ENCODE measurements around the gene SLC13A4. TPM values are rescaled to one million over a fixed set of nuclear protein-coding genes. Genes with fewer than 3 reads are reported as not detected.

The SLC13A4 gene
- total and polyA plus RNA-seq, 2 of the 13 experiments (the other 11 are each of a cell fraction or from before 2014, with no cell fraction given) = 0.04 TPM; not detected in 1

GRCh38 chr7:135768467-135768866, 40.5 kb upstream of the SLC13A4 start:
- Histone ChIP-seq H3K4me1 (ENCODE audit: insufficient read depth, low read length) (0 out of 2 replicates have a peak, but pooled peaks cover 2% of the 10 kb centered on the region), H3K9me3 (ENCODE audit: low read length) (no peaks in the 10 kb centered on the region), H3K27ac (ENCODE audit: extremely low read length, insufficient read depth, low read length) (no peak overlapping the region), H3K9ac (ENCODE audit: insufficient read depth, low read depth, low read length) (no peak overlapping the region), H3K27me3 (ENCODE audit: control insufficient read depth in 1 of 2, insufficient read depth in 2 of 2, low read length in 2 of 2) (peaks cover 4 to 33% of the 10 kb centered on the region in 2 experiments; a peak in 4 of 5 replicates), H3K4me3 (replicated peaks in 1 of 3; ENCODE audit: insufficient read depth in 1 of 3, low read depth in 2 of 3, low read length in 3 of 3) (no peak overlapping the region), H2AFZ (ENCODE audit: low read length) (no peak overlapping the region), H3K36me3 (replicated peaks in 1 of 2; ENCODE audit: control insufficient read depth in 1 of 2, insufficient read depth in 2 of 2, low read length in 2 of 2) (no peaks in the 10 kb centered on the region), H4K20me1 (ENCODE audit: insufficient read depth, low read length) (no peaks in the 10 kb centered on the region), H3K79me2 (ENCODE audit: insufficient read depth, low read length) (no peaks in the 10 kb centered on the region), H3K4me2 (ENCODE audit: low read depth, low read length) (no peak overlapping the region)
- ATAC-seq = no peak
- DNase-seq (ENCODE audit: low spot score) = no peak
- TF ChIP-seq HNRNPH1 (optimal IDR thresholded peaks at IDR 0.05; ENCODE audit: low read depth, low read length) (no peak), FOXA1 (IDR thresholded peaks at IDR 0.05) (no peak), FOXA1 (CRISPR knock-in tag; IDR thresholded peaks at IDR 0.05) (no peak), ZNF101 (CRISPR knock-in tag; IDR thresholded peaks at IDR 0.05; ENCODE audit: borderline replicate concordance, low read depth) (no peak), MEF2D (CRISPR knock-in tag; IDR thresholded peaks at IDR 0.05) (no peak), MZF1 (CRISPR knock-in tag; IDR thresholded peaks at IDR 0.05; ENCODE audit: borderline replicate concordance) (no peak), RFXANK (CRISPR knock-in tag; IDR thresholded peaks at IDR 0.05) (no peak), ETV5 (CRISPR knock-in tag; IDR thresholded peaks at IDR 0.05; ENCODE audit: borderline replicate concordance) (no peak), SKIL (CRISPR knock-in tag; IDR thresholded peaks at IDR 0.05; ENCODE audit: borderline replicate concordance) (no peak)
- TF ChIP-seq, protein P1, sequence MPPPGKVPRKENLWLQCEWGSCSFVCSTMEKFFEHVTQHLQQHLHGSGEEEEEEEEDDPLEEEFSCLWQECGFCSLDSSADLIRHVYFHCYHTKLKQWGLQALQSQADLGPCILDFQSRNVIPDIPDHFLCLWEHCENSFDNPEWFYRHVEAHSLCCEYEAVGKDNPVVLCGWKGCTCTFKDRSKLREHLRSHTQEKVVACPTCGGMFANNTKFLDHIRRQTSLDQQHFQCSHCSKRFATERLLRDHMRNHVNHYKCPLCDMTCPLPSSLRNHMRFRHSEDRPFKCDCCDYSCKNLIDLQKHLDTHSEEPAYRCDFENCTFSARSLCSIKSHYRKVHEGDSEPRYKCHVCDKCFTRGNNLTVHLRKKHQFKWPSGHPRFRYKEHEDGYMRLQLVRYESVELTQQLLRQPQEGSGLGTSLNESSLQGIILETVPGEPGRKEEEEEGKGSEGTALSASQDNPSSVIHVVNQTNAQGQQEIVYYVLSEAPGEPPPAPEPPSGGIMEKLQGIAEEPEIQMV (CRISPR knock-in tag; IDR thresholded peaks at IDR 0.05; ENCODE audit: low read depth) = no peak
- intact Hi-C loops (cut with micrococcal nuclease; ENCODE audit: unreplicated experiment) = no loop called here
- in situ Hi-C loops (cut with HindIII; ENCODE audit: extremely low pct_ligation_motif_present, low pct_unique_long_range_greater_than_20kb) = no loop called here
- POLR2A ChIA-PET = no interaction called here
- 0% methylated on average over 4 of the region's 4 CpGs for WGBS (ENCODE audit: low lambda C conversion rate)
- CTCF ChIA-PET (ENCODE audit: low intra/inter-chr PET ratio, low total read pairs) = no interaction called here
- no TSS peak for BruUV-seq (replicated peaks)
- FAIRE-seq = no peak

All from HepG2 (cell line).